ENCODE measurements around the gene BNIP1. TPM values are rescaled to one million over a fixed set of nuclear protein-coding genes. Genes with fewer than 3 reads are reported as not detected.
"Not testable (repeated sequence)": the region's sequence is repeated elsewhere in the genome, so short reads cannot be mapped to it uniquely, and the experiment has no call there.

The BNIP1 gene
- total RNA-seq, 2 donors from 2014 or later = 11.4 to 17.2 TPM

DNA sequence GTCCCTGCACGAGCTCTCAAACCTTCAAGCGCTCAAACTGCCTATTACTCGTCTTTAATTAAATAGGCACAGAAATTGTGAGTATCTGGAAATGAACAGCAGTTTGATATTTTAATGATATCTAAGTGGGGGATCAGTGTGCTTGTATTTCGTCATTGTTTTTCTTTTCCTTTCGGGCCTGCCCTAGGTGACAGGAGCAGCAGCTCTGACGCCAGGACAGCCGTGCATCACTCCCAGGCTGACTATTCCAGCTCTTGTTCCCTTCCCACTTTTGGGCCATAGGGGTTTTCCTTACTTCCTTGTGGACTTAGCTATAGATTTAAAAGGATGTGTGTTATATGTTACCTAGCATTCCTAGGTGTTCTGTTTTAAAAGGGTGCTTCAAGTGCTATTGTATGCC is 9.5 kb downstream of the BNIP1 start:
- H3K27ac ChIP-seq = no peak overlapping the region
- no peaks in the 10 kb centered on the region for H3K27me3 ChIP-seq
- TF ChIP-seq, protein P1, sequence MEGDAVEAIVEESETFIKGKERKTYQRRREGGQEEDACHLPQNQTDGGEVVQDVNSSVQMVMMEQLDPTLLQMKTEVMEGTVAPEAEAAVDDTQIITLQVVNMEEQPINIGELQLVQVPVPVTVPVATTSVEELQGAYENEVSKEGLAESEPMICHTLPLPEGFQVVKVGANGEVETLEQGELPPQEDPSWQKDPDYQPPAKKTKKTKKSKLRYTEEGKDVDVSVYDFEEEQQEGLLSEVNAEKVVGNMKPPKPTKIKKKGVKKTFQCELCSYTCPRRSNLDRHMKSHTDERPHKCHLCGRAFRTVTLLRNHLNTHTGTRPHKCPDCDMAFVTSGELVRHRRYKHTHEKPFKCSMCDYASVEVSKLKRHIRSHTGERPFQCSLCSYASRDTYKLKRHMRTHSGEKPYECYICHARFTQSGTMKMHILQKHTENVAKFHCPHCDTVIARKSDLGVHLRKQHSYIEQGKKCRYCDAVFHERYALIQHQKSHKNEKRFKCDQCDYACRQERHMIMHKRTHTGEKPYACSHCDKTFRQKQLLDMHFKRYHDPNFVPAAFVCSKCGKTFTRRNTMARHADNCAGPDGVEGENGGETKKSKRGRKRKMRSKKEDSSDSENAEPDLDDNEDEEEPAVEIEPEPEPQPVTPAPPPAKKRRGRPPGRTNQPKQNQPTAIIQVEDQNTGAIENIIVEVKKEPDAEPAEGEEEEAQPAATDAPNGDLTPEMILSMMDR (IDR thresholded peaks at IDR 0.05) = no peak
- no peak overlapping the region for H3K4me3 ChIP-seq
- peaks cover 7% of the 10 kb centered on the region for H3K36me3 ChIP-seq
- no peak for DNase-seq
- intact Hi-C loops (cut with DNase I) = no loop called here
- no peaks in the 10 kb centered on the region for H3K9me3 ChIP-seq
- no peaks in the 10 kb centered on the region for H3K4me1 ChIP-seq
- no peak overlapping the region for H3K9ac ChIP-seq (ENCODE audit: low read depth in 2 of 2, low read length in 2 of 2)

GRCh38 chr5:173154619-173155018 is 10.3 kb downstream of the BNIP1 start:
- H3K9me3 ChIP-seq; H3K4me1 ChIP-seq; H3K4me3 ChIP-seq; H3K27ac ChIP-seq; H3K9ac ChIP-seq (ENCODE audit: low read depth in 2 of 2, low read length in 2 of 2); intact Hi-C loops (cut with DNase I); DNase-seq; H3K27me3 ChIP-seq; H3K36me3 ChIP-seq: not testable (repeated sequence)

- no peak overlapping the region for H3K9ac ChIP-seq (ENCODE audit: low read depth in 2 of 2, low read length in 2 of 2)
- intact Hi-C loops (cut with DNase I) = no loop called here
- no peak overlapping the region for H3K4me3 ChIP-seq
- H3K27ac ChIP-seq = no peak overlapping the region
- DNase-seq = no peak
- no peaks in the 10 kb centered on the region for H3K27me3 ChIP-seq
- TF ChIP-seq, protein P1 (IDR thresholded peaks at IDR 0.05) = no peak
- no peaks in the 10 kb centered on the region for H3K9me3 ChIP-seq
- no peaks in the 10 kb centered on the region for H3K4me1 ChIP-seq
- peaks cover 7% of the 10 kb centered on the region for H3K36me3 ChIP-seq
Measured at GRCh38 chr5:173155912-173156311, 11.6 kb downstream of the BNIP1 start.

- Histone ChIP-seq H3K27me3 (no peaks in the 10 kb centered on the region), H3K9ac (ENCODE audit: low read depth in 2 of 2, low read length in 2 of 2) (no peak overlapping the region), H3K9me3 (no peaks in the 10 kb centered on the region), H3K36me3 (peaks cover 7% of the 10 kb centered on the region), H3K4me1 (no peaks in the 10 kb centered on the region), H3K4me3 (no peak overlapping the region), H3K27ac (no peak overlapping the region)
- no peak for DNase-seq
- intact Hi-C loops (cut with DNase I) = no loop called here
- TF ChIP-seq, protein P1 (IDR thresholded peaks at IDR 0.05) = no peak
Measured at GRCh38 chr5:173158366-173158765, 14.0 kb downstream of the BNIP1 start.

- Histone ChIP-seq H3K4me1 (no peaks in the 10 kb centered on the region), H3K4me3 (no peak overlapping the region), H3K36me3 (peaks cover 7% of the 10 kb centered on the region), H3K9me3 (no peaks in the 10 kb centered on the region), H3K9ac (ENCODE audit: low read depth in 2 of 2, low read length in 2 of 2) (no peak overlapping the region), H3K27ac (no peak overlapping the region), H3K27me3 (no peaks in the 10 kb centered on the region)
- DNase-seq = no peak
- intact Hi-C loops (cut with DNase I) = no loop called here
- TF ChIP-seq, protein P1 (IDR thresholded peaks at IDR 0.05) = no peak
Measured at GRCh38 chr5:173159256-173159655, 14.9 kb downstream of the BNIP1 start.

- intact Hi-C loops (cut with DNase I) = no loop called here
- no peak overlapping the region for H3K27ac ChIP-seq
- H3K4me3 ChIP-seq = no peak overlapping the region
- no peaks in the 10 kb centered on the region for H3K4me1 ChIP-seq
- H3K27me3 ChIP-seq = no peaks in the 10 kb centered on the region
- DNase-seq = no peak
- no peak overlapping the region for H3K9ac ChIP-seq (ENCODE audit: low read depth in 2 of 2, low read length in 2 of 2)
- no peaks in the 10 kb centered on the region for H3K9me3 ChIP-seq
- TF ChIP-seq, protein P1 (IDR thresholded peaks at IDR 0.05) = no peak
- H3K36me3 ChIP-seq = no peaks in the 10 kb centered on the region
Measured at GRCh38 chr5:173161148-173161547, 16.8 kb downstream of the BNIP1 start.
